Measurements from ENCODE around the gene CORO2A. TPM values are rescaled to one million over a fixed set of nuclear protein-coding genes. Genes with fewer than 3 reads are reported as not detected.
A peak's percentile ranks its signal among the peaks of the same experiment; 100 is the strongest.

CORO2A gene
- total and polyA plus RNA-seq, 2 of the 8 experiments (the other 6 are each of a cell fraction or from before 2014, with no cell fraction given) = 13.7 to 27.9 TPM

GRCh38 chr9:98191671-98192502 lies 550 bp downstream of the CORO2A start:
- FAIRE-seq = no peak
- H3K14ac ChIP-seq (ENCODE audit: insufficient read length) = no peak overlapping the region
- peak overlapping the region; percentile 63 to 76 (median 74) for H3K4me3 ChIP-seq (ENCODE audit: extremely low read depth in 1 of 4, insufficient read depth in 2 of 4, low read depth in 3 of 4, low read length in 4 of 4)
- H4K8ac ChIP-seq (ENCODE audit: extremely low read depth, insufficient read depth, low read length) = peak overlapping the region; percentile 58
- H4K20me1 ChIP-seq (replicated peaks in 1 of 2; ENCODE audit: control insufficient read depth in 1 of 2, insufficient read depth in 2 of 2, low read length in 2 of 2) = peaks cover 2 to 3% of the 10 kb centered on the region in 2 experiments
- H3K27ac ChIP-seq (ENCODE audit: low read depth, low read length) = no peak overlapping the region
- peak overlapping the region; percentile 78; the same call in 1 of the 2 replicates for H2BK5ac ChIP-seq (ENCODE audit: low read depth, low read length)
- H3K36me3 ChIP-seq (ENCODE audit: control insufficient read depth in 2 of 4, insufficient read depth in 4 of 4, low read length in 3 of 4) = no peaks in the 10 kb centered on the region
- H3K23me2 ChIP-seq (ENCODE audit: low read depth, low read length) = peaks cover 13% of the 10 kb centered on the region
- peak overlapping the region; percentile 59 for H2BK120ac ChIP-seq (replicated peaks; ENCODE audit: low read depth, low read length)
- H3K9me3 ChIP-seq (ENCODE audit: insufficient read depth in 2 of 2, low read depth in 1 of 2, low read length in 1 of 2) = no peaks in the 10 kb centered on the region
- POLR2A ChIA-PET (ENCODE audit: partially characterized antibody) = interaction anchor here (0.8 to 2.0 kb wide), 6 partner anchors 9 to 115 kb away, joined by 3 to 6 read pairs (median 4); no protein-coding TSS in a partner anchor
- 0 out of 2 replicates have a peak overlapping the region, but pooled peaks have one; percentile 38 for H2AFZ ChIP-seq (ENCODE audit: low read length)
- peak overlapping the region in 2 of 4 experiments; percentile 34 to 53; a peak in 4 of 7 replicates for H3K9ac ChIP-seq (replicated peaks in 1 of 4; ENCODE audit: extremely low read depth in 1 of 4, low read depth in 3 of 4, low read length in 3 of 4)
- no peak overlapping the region; the same call in 1 of the 2 replicates for H2AK5ac ChIP-seq (ENCODE audit: low read depth, low read length)
- DNase-seq (ENCODE audit: low read depth in 1 of 2, low spot score in 2 of 2) = peak in 1 of 2 experiments; percentile 70
- WGBS, 2 experiments (ENCODE audit: extremely low coverage in 1 of 2, insufficient coverage in 1 of 2, insufficient read length in 1 of 2, insufficient replicate concordance in 2 of 2, low coverage in 1 of 2, low lambda C conversion rate in 2 of 2, missing lambda C conversion rate in 1 of 2) = 10% methylated on average over 43 of the region's 47 CpGs; no CpG with 5 or more reads in 1 of the 2 experiments
- peaks cover 0 to 7% (median 3%) of the 10 kb centered on the region in 4 experiments; a peak in 2 of 7 replicates for H3K27me3 ChIP-seq (replicated peaks in 1 of 4; ENCODE audit: control insufficient read depth in 3 of 4, extremely low read depth in 1 of 4, insufficient read depth in 3 of 4, low read length in 3 of 4)
- CTCF ChIA-PET (ENCODE audit: partially characterized antibody) = interaction anchor here (0.5 to 3.1 kb wide), 14 partner anchors 9 to 348 kb away, joined by 3 to 14 read pairs (median 4); partner anchors contain the start of gene TBC1D2
- no peak overlapping the region for H4K5ac ChIP-seq (ENCODE audit: insufficient read length, low read depth, low read length)
- H3K79me2 ChIP-seq (ENCODE audit: control insufficient read depth in 1 of 2, insufficient read depth in 2 of 2, low read length in 2 of 2) = no peaks in the 10 kb centered on the region; a peak in 2 of 4 replicates
- peak overlapping the region; percentile 66 for H3K18ac ChIP-seq (ENCODE audit: extremely low read depth, low read length)
- peak overlapping the region; percentile 18 for H3K56ac ChIP-seq (replicated peaks; ENCODE audit: insufficient read length, low read depth, low read length)
- H3K4me2 ChIP-seq (ENCODE audit: insufficient read depth in 1 of 2, low read depth in 2 of 2, low read length in 2 of 2) = peak overlapping the region; percentile 68 to 90
- peak overlapping the region; percentile 95; the same call in 1 of the 2 replicates for H2BK15ac ChIP-seq (ENCODE audit: low read length)
- H3K4ac ChIP-seq (replicated peaks; ENCODE audit: insufficient read length, low read depth, low read length) = peak overlapping the region; percentile 53
- peak overlapping the region; percentile 88 for H4K91ac ChIP-seq (replicated peaks; ENCODE audit: insufficient read length, low read length)
- peak overlapping the region; percentile 90; the same call in 1 of the 2 replicates for H2BK20ac ChIP-seq (ENCODE audit: low read length)
- peaks cover 0 to 16% (median 8%) of the 10 kb centered on the region in 4 experiments; a peak in 6 of 7 replicates for H3K4me1 ChIP-seq (replicated peaks in 1 of 4; ENCODE audit: control insufficient read depth in 3 of 4, insufficient read depth in 4 of 4, low read length in 3 of 4)
- no peak overlapping the region for H3K23ac ChIP-seq (ENCODE audit: insufficient read length)
- peaks cover 6% of the 10 kb centered on the region; the same call in 1 of the 2 replicates for H3K79me1 ChIP-seq (ENCODE audit: low read depth, low read length)
- H2BK12ac ChIP-seq (ENCODE audit: low read depth, low read length) = peak overlapping the region; percentile 75; the same call in 1 of the 2 replicates
- TF ChIP-seq SIRT6 (IDR thresholded peaks at IDR 0.05; ENCODE audit: low read length) (no peak), SIN3A (conservative IDR thresholded peaks at IDR 0.05 in 1 of 2, IDR thresholded peaks at IDR 0.05 in 1 of 2; ENCODE audit: low read depth in 1 of 2, low read length in 2 of 2) (no peak), ASH2L (IDR thresholded peaks at IDR 0.05; ENCODE audit: low read length) (no peak), RFX5 (IDR thresholded peaks at IDR 0.05; ENCODE audit: borderline replicate concordance, low read depth, low read length) (no peak), RXRA (IDR thresholded peaks at IDR 0.05; ENCODE audit: insufficient read depth, low read depth, low read length) (no peak), KDM4A (IDR thresholded peaks at IDR 0.05; ENCODE audit: low read depth, low read length, severe bottlenecking) (peak; percentile 88), ATF2 (IDR thresholded peaks at IDR 0.05; ENCODE audit: low read length) (no peak), HDAC2 (IDR thresholded peaks at IDR 0.05; ENCODE audit: borderline replicate concordance in 1 of 2, low read depth in 2 of 2, low read length in 2 of 2) (no peak)
